GM21737 (cell line): ENCODE data around the gene PUSL1.

ENCODE experiments used
- ATAC-seq: cut with Tn5 transposase; IDR thresholded peaks from one replicate; pipeline ENCODE4 v1.9.1; 2021; ENCODE audit warnings: mild to moderate bottlenecking, moderate library complexity; ENCODE audit not compliant: unreplicated experiment

Gene PUSL1

DNA sequence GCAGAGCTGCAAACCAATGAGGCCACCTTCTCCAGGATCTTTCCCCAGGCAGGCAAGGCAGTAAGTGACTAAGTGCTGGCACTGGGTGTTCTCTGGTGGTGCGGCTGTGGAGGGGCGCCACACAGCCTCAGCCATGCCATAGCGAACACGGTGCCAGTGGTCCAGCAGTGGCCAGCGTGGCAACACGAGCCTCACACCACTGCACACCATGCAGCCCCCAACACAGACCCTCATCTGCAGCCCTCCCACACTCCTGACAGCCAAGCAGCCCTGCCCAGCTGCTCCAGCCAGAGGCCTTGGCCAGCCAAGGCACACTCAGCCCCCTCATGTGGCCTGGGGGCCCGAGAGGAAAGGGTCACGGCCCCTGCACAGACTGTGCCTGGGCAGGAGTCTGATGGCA is 13.1 kb downstream of the PUSL1 start:
- no peak for ATAC-seq

GRCh38 chr1:1322418-1322817 is 14.0 kb downstream of the PUSL1 start:
- ATAC-seq = no peak

DNA sequence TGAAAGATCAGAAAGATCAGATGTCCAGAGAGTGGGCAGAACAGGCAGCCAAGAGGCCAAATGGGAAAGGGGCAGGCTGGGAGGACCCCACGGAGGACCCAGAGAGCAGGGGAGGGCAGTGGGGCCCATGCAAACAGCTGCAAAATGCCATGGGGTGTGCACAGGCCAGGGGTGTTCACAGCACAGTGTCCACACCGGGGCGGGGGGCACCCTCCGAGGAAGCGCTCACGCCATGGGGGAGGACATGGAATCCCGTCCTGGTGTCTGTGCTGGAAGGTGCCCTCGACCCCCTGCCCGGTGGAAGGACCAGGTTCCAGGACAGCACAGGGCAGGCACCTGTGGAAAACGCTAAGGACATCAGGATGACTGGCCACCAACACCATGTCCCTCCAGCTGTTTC is 14.6 kb downstream of the PUSL1 start:
- ATAC-seq = no peak

- peak; percentile 7 for ATAC-seq
Measured at GRCh38 chr1:1324084-1324523, 15.7 kb downstream of the PUSL1 start.

DNA sequence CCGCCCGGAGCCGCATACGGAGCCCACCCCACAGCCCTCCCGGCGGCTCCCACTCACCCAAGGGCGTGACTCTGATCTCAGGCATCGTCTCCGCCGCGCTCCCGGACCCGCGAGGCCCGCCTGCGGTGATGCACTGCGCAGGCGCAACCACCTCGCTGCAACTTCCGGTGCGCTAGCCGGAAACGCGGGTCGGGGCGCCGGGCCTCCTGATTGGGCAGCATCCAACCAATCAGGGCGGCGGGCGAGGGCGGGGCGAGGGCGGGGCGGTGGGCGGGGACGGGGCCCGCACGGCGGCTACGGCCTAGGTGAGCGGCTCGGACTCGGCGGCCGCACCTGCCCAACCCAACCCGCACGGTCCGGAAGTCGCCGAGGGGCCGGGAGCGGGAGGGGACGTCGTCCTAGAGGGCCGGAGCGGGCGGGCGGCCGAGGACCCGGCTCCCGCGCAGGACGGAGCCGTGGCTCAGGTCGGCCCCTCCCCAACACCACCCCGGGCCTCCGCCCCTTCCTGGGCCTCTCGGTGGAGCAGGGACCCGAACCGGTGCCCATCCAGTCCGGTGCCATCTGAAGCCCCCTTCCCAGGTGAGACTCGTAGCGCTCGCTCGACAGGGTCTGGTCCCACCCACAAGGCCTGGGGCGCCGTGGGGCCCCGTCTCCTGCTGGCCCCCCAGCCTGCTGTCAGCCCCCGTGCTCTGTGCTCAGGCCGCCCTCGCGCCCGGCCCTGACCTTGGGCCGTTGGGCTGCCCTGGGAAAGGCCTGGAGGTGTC is 16.3 kb downstream of the PUSL1 start, which contains the start of the genes CPTP and INTS11:
CPTP (plus strand) TSS at position 279 of the 764 bp plus-strand sequence. CDS start 2,109 bp downstream, outside the sequence.
INTS11 (minus strand) TSS at position 137 of the 764 bp plus-strand sequence; CDS start at position 85, 52 bp downstream.
- peak; percentile 53 for ATAC-seq

DNA sequence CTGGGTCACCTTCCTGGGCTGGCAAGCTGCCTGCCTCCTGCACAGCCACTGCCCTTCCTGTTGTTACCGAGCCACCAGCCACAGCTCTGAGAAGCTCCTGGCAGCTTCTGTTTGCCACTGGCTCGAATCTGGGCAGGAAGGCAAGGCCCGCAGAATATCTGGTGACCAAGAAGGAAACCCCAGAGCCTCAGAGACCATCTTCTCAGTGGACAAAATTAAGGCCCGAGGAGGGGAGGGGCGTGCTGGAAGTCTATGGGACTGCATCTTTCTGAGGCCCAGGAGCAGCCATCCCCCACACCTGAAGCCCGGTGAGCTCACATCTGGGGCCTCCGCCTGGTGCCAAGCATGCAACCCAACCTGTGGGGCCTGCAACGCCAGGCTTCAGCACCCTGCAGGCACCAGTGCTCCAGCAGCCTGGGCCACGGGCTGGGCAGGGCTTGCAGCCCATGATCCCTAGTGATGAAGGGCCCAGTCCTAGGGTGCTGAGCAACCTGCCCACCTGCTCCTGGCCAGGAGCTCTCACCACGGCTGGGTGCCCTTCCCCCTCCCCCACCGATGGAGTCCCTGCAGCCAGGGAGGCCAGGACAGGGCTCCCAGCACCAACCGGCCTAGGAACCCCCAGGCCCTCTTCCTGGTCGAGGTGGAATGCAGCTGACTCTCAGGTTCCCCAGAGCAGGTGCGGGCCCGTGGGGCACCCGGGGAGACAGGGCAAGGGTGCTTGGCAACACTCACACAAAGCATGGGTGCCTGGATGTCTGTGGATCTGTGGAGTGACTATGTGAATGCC is 17.1 kb downstream of the PUSL1 start:
- ATAC-seq = no peak

DNA sequence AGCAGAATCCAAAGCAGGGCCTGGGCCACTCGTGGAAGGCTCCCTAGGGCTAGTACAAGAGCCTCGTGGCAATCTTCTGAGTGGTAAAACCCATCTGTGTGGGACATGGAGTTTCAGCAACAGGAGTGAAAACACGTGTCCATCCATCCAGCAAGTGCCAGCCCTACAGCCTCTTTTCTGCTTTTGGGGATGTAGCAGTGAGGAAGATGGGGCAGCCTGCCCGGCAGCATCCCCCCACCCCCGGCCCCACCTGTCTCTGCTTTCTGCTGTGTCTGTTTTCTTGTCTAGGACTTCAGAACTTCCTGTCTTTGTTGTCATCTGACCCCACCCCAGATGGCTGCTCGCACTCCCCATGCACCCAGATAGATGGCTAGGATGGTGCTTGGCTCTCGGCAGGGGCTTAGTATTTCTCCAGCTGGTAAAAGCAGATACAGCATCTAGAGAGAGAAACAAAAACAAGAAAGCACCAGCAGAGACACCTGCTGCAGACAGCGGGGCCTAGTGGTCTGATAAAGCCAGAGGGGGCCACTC is 17.7 kb downstream of the PUSL1 start:
- ATAC-seq = no peak

DNA sequence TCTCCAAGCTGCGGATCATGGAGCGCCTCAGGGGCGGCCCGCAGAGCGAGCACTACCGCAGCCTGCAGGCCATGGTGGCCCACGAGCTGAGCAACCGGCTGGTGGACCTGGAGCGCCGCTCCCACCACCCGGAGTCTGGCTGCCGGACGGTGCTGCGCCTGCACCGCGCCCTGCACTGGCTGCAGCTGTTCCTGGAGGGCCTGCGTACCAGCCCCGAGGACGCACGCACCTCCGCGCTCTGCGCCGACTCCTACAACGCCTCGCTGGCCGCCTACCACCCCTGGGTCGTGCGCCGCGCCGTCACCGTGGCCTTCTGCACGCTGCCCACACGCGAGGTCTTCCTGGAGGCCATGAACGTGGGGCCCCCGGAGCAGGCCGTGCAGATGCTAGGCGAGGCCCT is 18.9 kb downstream of the PUSL1 start:
- no peak for ATAC-seq

DNA sequence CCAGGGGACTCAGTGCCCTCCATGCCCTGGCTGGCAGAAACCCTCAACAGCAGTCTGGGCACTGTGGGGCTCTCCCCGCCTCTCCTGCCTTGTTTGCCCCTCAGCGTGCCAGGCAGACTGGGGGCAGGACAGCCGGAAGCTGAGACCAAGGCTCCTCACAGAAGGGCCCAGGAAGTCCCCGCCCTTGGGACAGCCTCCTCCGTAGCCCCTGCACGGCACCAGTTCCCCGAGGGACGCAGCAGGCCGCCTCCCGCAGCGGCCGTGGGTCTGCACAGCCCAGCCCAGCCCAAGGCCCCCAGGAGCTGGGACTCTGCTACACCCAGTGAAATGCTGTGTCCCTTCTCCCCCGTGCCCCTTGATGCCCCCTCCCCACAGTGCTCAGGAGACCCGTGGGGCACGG is 19.9 kb downstream of the PUSL1 start:
- ATAC-seq = no peak

DNA sequence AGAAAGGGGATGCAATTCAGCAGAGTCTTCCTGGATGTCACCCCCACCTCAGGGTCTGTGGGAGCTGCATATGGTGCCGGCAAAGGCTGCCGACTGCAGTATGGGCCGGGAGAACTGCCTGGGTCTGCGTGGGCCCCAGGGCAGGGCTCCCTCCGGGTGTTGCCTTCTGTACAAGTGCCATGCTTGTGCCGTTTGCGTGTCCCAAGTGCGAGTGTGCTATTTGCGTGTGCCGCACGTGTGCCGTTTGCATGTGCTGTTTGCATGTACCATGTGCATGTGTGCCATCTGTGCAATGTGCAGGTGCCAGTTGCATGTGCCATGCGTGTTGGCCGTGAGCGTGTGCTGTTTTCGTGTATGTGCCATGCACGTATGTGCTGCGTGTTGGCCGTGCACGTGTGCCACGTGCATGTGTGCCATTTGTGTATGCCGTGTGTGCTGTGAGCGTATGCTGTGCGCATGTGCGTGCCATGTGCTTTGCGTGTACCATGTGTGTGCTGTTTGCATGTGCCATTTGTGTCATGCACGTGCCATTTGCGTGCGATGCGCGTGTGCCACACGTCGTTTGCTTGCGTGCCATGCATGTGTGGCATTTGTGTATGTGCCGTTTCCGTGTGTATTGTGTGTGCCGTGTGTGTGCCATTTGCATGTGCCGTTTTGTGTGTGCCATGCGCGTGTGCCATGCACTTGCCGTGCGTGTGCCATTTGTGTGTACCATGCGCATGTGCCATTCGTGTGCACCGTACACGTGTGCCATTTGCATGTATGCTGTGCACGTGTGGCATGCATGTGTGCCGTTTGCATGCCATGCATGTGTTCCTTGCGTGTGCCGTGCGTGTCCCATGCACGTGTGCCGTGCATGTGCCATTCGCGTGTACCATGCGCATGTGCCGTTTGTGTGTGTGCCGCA is 21.2 kb downstream of the PUSL1 start:
- no peak for ATAC-seq

GRCh38 chr1:1330366-1331067 is 22.1 kb downstream of the PUSL1 start:
- no peak for ATAC-seq

DNA sequence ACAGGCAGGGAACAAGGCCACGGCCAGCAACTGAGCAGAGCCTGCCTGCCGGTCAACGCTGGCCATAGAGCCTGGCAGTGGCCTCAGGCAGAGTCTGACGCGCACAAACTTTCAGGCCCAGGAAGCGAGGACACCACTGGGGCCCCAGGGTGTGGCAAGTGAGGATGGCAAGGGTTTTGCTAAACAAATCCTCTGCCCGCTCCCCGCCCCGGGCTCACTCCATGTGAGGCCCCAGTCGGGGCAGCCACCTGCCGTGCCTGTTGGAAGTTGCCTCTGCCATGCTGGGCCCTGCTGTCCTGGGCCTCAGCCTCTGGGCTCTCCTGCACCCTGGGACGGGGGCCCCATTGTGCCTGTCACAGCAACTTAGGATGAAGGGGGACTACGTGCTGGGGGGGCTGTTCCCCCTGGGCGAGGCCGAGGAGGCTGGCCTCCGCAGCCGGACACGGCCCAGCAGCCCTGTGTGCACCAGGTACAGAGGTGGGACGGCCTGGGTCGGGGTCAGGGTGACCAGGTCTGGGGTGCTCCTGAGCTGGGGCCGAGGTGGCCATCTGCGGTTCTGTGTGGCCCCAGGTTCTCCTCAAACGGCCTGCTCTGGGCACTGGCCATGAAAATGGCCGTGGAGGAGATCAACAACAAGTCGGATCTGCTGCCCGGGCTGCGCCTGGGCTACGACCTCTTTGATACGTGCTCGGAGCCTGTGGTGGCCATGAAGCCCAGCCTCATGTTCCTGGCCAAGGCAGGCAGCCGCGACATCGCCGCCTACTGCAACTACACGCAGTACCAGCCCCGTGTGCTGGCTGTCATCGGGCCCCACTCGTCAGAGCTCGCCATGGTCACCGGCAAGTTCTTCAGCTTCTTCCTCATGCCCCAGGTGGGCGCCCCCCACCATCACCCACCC is 22.9 kb downstream of the PUSL1 start, which contains the start of gene TAS1R3:
TAS1R3 (plus strand) TSS at position 213 of the 898 bp plus-strand sequence; CDS start at position 279, 66 bp downstream.
- ATAC-seq = no peak

- no peak for ATAC-seq
Measured at GRCh38 chr1:1332031-1332755, 23.8 kb downstream of the PUSL1 start.

DNA sequence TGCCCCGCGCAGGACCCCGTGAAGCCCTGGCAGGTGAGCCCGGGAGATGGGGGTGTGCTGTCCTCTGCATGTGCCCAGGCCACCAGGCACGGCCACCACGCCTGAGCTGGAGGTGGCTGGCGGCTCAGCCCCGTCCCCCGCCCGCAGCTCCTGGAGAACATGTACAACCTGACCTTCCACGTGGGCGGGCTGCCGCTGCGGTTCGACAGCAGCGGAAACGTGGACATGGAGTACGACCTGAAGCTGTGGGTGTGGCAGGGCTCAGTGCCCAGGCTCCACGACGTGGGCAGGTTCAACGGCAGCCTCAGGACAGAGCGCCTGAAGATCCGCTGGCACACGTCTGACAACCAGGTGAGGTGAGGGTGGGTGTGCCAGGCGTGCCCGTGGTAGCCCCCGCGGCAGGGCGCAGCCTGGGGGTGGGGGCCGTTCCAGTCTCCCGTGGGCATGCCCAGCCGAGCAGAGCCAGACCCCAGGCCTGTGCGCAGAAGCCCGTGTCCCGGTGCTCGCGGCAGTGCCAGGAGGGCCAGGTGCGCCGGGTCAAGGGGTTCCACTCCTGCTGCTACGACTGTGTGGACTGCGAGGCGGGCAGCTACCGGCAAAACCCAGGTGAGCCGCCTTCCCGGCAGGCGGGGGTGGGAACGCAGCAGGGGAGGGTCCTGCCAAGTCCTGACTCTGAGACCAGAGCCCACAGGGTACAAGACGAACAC is 24.5 kb downstream of the PUSL1 start:
- ATAC-seq = no peak

DNA sequence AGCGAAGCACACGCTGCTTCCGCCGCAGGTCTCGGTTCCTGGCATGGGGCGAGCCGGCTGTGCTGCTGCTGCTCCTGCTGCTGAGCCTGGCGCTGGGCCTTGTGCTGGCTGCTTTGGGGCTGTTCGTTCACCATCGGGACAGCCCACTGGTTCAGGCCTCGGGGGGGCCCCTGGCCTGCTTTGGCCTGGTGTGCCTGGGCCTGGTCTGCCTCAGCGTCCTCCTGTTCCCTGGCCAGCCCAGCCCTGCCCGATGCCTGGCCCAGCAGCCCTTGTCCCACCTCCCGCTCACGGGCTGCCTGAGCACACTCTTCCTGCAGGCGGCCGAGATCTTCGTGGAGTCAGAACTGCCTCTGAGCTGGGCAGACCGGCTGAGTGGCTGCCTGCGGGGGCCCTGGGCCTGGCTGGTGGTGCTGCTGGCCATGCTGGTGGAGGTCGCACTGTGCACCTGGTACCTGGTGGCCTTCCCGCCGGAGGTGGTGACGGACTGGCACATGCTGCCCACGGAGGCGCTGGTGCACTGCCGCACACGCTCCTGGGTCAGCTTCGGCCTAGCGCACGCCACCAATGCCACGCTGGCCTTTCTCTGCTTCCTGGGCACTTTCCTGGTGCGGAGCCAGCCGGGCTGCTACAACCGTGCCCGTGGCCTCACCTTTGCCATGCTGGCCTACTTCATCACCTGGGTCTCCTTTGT is 25.3 kb downstream of the PUSL1 start:
- ATAC-seq = no peak

DNA sequence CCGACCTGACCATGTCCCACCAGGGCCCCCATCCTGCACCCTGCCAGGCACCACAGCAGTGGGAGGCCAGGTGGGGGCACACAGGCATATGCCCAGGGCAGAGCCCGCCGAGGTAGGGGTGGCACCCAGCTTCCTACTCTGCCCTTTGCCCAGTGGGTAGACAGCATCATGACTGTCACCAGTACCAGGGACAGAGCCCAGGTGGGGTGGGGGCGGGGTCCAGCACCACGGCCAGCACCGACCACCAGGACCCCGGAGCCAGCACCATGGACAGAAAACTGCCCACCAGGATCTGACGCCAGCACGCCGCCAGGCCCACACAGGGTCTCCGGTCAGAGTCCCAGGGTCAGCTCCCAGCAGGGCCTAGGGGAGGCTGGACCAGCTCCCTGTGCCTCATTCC is 26.4 kb downstream of the PUSL1 start:
- no peak for ATAC-seq

GRCh38 chr1:1335283-1335682 is 26.9 kb downstream of the PUSL1 start:
- ATAC-seq = no peak
